ENCODE measurements around the gene WDCP.
A peak's percentile ranks its signal among the peaks of the same experiment; 100 is the strongest.
"Not testable (repeated sequence)": the region's sequence is repeated elsewhere in the genome, so short reads cannot be mapped to it uniquely, and the experiment has no call there.

The WDCP gene

GRCh38 chr2:24046930-24047702 lies at the start of gene WDCP:
WDCP (minus strand) TSS chr2:24047391; CDS start chr2:24039494, 7,897 bp downstream.
- DNase-seq: no peak

GRCh38 chr2:24095171-24095677 lies 48.0 kb upstream of the WDCP start:
- not testable (repeated sequence) for DNase-seq

GRCh38 chr2:24093270-24093669 lies 46.1 kb upstream of the WDCP start:
- not testable (repeated sequence) for DNase-seq

- DNase-seq: no peak
These were observed 41.7 kb upstream of the WDCP start for GRCh38 chr2:24088821-24089359.

- DNase-seq: no peak
These were observed 39.8 kb upstream of the WDCP start for GRCh38 chr2:24087032-24087431.

GRCh38 chr2:24086241-24086640 lies 39.0 kb upstream of the WDCP start:
- DNase-seq: no peak

- no peak for DNase-seq
These were observed 38.0 kb upstream of the WDCP start for GRCh38 chr2:24085200-24085489.

GRCh38 chr2:24084386-24085199 lies 37.4 kb upstream of the WDCP start, which contains the start of gene TP53I3:
TP53I3 (minus strand) TSS chr2:24084834; CDS start chr2:24084326, 508 bp downstream.
- no peak for DNase-seq

- peak; percentile 61 for DNase-seq
These were observed 36.6 kb upstream of the WDCP start for GRCh38 chr2:24083567-24084385.

- DNase-seq: no peak
These were observed 35.8 kb upstream of the WDCP start for GRCh38 chr2:24082787-24083566.

GRCh38 chr2:24080701-24081100 lies 33.5 kb upstream of the WDCP start:
- DNase-seq: no peak

GRCh38 chr2:24077879-24078278 lies 30.7 kb upstream of the WDCP start:
- DNase-seq: no peak

GRCh38 chr2:24077535-24077877 lies 30.3 kb upstream of the WDCP start:
- DNase-seq: no peak

GRCh38 chr2:24076849-24077534 lies 29.8 kb upstream of the WDCP start:
- DNase-seq: no peak

- peak; percentile 35 for DNase-seq
These were observed 29.0 kb upstream of the WDCP start, which contains the start of gene SF3B6 for GRCh38 chr2:24075915-24076848. SF3B6 (minus strand) TSS chr2:24076326; CDS start chr2:24076229, 97 bp downstream.

- no peak for DNase-seq
These were observed 28.1 kb upstream of the WDCP start for GRCh38 chr2:24075259-24075658.

GRCh38 chr2:24073816-24074215 lies 26.6 kb upstream of the WDCP start:
- no peak for DNase-seq

GRCh38 chr2:24072259-24072658 lies 25.1 kb upstream of the WDCP start:
- no peak for DNase-seq

GRCh38 chr2:24065341-24065740 lies 18.1 kb upstream of the WDCP start:
- DNase-seq: no peak

Measured in cortex of kidney (tissue), 1 donor.